ENCODE measurements around the gene NUDT15.
"Not testable (repeated sequence)": the region's sequence is repeated elsewhere in the genome, so short reads cannot be mapped to it uniquely, and the experiment has no call there.

NUDT15 gene

GRCh38 chr13:48043789-48044503 lies 6.4 kb downstream of the NUDT15 start:
- no peak for DNase-seq

- no peak for DNase-seq
These were observed 13.0 kb downstream of the NUDT15 start for GRCh38 chr13:48050550-48050949.

- no peak for DNase-seq
These were observed 17.1 kb downstream of the NUDT15 start for GRCh38 chr13:48054601-48055000.

- no peak for DNase-seq
These were observed 18.2 kb downstream of the NUDT15 start for GRCh38 chr13:48055712-48056111.

- not testable (repeated sequence) for DNase-seq
These were observed 21.0 kb downstream of the NUDT15 start for GRCh38 chr13:48058536-48058935.

- not testable (repeated sequence) for DNase-seq
These were observed 22.4 kb downstream of the NUDT15 start for GRCh38 chr13:48059951-48060350.

- no peak for DNase-seq
These were observed 28.9 kb downstream of the NUDT15 start for GRCh38 chr13:48066310-48066989.

GRCh38 chr13:48068036-48068435 lies 30.5 kb downstream of the NUDT15 start:
- no peak for DNase-seq

- DNase-seq: no peak
These were observed 31.4 kb downstream of the NUDT15 start for GRCh38 chr13:48068952-48069351.

- DNase-seq: no peak
These were observed 32.0 kb downstream of the NUDT15 start for GRCh38 chr13:48069573-48069972.

- no peak for DNase-seq
These were observed 33.4 kb downstream of the NUDT15 start for GRCh38 chr13:48070942-48071341.

GRCh38 chr13:48072304-48072703 lies 34.8 kb downstream of the NUDT15 start:
- DNase-seq: no peak

- DNase-seq: no peak
These were observed 35.3 kb downstream of the NUDT15 start for GRCh38 chr13:48072787-48073186.

GRCh38 chr13:48074006-48074405 lies 36.5 kb downstream of the NUDT15 start:
- DNase-seq: no peak

- DNase-seq: no peak
These were observed 40.7 kb downstream of the NUDT15 start for GRCh38 chr13:48078251-48078656.

- no peak for DNase-seq
These were observed 44.2 kb downstream of the NUDT15 start for GRCh38 chr13:48081739-48082138.

- DNase-seq: no peak
These were observed 48.7 kb downstream of the NUDT15 start for GRCh38 chr13:48086272-48086671.

GRCh38 chr13:48093588-48093987 lies 56.1 kb downstream of the NUDT15 start:
- no peak for DNase-seq

GRCh38 chr13:48094404-48094780 lies 56.9 kb downstream of the NUDT15 start:
- no peak for DNase-seq

- DNase-seq: peak; percentile 68
These were observed 57.4 kb downstream of the NUDT15 start, which contains the start of gene MED4 for GRCh38 chr13:48094781-48095502. Gene MED4 (minus strand): TSS chr13:48095104. CDS start chr13:48095078, 26 bp downstream.

- DNase-seq: no peak
These were observed 59.1 kb downstream of the NUDT15 start for GRCh38 chr13:48096670-48097069.

Measured in NCI-H1048 (cell line).